ENCODE results near the gene NMRAL1. TPM values are rescaled to one million over a fixed set of nuclear protein-coding genes. Genes with fewer than 3 reads are reported as not detected.

Gene NMRAL1
- total RNA-seq, 1 donor from 2014 or later, result 48.4 TPM

DNA sequence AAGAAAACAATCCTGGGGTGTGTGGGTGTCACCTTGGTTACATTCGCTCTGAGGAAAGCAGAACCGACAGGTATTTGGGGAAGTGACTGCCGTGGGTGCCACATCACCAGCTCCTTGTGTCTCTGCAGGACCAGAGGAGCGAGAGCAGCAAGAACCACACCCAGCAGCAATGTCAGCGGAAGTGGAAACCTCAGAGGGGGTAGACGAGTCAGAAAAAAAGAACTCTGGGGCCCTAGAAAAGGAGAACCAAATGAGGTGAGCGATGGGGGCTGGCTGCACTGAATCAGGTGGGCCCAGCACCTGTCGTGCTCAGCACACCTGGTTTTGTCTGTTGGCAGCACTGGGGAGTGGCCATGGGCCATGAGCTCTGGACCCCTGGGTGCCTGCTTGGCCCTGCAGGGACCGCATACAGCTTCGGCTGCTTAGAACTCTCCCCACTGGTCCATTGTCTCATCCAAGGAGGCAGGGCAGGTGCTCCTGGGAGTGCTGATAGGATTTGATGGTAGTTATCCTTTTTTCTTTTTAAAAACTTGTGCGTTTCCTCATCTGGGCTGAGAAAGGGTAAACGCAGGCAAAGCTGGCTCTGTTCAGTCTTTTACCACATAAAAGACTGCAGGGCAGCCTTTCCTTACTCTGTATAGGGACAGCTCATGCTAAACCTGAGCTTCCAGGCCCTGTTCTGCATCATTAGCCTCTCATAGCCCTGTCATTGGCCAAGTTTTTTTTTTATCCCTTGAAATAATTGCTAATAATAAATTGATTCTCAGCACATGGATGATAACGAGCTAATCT, 31.1 kb upstream of the NMRAL1 start:
- no peak for DNase-seq (ENCODE audit: extremely low read depth, low read depth, low spot score)

- no peak for DNase-seq (ENCODE audit: extremely low read depth, low read depth, low spot score)
These were observed 26.6 kb upstream of the NMRAL1 start for GRCh38 chr16:4501071-4501478.

- no peak for DNase-seq (ENCODE audit: extremely low read depth, low read depth, low spot score)
These were observed 25.8 kb upstream of the NMRAL1 start for GRCh38 chr16:4500272-4500671.

DNA sequence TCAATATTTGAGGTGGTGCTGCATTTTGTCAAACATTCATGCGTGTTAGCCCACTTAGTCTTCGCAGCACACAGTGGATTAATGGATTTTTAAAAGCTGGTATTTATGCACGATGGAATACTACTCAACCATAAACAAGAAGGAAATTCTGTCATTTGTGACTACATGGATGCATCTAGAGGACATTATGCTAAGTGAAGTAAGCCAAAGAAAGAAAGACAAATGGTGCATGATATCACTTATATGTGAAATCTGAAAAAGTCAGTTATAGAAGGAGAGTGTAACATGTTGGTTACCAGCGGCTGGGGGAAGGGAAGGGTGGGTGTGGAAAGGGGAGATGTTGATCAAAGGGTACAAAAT, 24.8 kb upstream of the NMRAL1 start:
- no peak for DNase-seq (ENCODE audit: extremely low read depth, low read depth, low spot score)

DNA sequence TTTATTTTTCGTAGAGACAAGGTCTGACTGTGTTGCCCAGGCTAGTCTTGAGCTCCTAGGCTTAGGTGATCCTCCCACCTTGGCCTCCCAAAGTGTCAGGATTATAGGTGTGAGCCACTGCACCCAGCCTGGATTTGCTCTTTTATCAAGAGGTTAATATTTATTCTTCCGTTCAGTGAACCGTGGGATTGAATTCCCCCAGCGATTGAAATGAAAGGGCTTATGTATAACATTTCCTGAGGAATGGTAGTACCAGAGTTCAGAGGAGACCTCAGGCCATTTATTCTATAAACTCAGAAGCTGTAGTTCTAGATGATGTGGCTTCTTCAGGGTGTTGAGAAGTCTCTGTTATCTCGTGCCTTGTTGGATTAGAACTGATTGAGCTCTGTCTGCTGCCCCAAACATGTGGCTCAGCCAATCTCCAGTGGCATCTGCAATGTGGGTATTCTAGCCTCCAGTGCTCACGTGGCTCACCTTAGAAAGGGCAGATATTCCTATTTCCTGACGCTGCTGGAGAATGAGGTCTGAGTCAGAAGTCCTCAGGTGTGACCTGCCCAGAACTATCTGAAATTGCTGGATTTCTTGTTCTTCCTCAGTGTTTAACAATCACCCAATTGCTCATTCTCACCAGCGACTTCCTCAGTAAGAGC, 24.2 kb upstream of the NMRAL1 start:
- no peak for DNase-seq (ENCODE audit: extremely low read depth, low read depth, low spot score)

GRCh38 chr16:4496305-4496704, 21.9 kb upstream of the NMRAL1 start:
- DNase-seq (ENCODE audit: extremely low read depth, low read depth, low spot score), result no peak

GRCh38 chr16:4495766-4496165, 21.3 kb upstream of the NMRAL1 start:
- no peak for DNase-seq (ENCODE audit: extremely low read depth, low read depth, low spot score)

DNA sequence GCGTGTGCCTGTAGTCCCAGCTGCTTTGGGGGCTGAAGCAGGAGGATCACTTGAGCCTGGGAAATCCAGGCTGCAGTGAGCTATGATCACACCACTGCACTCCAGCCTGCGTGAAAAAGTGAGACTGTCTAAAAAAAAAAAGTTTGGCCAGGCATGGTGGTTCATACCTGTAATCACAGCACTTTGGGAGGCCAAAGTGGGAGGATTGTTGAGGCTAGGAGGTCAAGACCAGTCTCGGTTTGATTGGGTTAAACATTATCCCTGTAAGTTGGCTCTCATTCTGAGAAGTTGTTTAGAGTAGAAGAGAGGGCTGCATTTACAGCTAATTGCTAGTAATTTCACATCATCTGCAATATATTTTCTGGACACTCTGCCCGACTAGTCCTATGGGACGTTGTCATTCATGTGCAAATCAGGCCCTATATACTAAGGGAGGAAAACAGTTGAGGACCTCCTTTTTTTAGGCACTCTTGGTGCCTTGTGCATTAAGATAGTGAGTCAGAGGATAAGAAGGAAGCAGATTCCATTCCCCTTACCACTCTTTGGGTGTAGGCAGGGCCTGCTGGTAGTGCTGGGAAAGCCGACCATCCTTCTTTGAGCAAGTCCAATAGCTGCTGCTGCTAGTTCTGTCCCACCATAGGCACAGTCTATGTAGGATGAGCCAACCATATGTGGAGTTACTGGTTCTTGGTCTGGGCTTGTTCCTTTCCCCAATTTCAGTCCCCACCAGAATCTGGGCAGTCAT, 20.5 kb upstream of the NMRAL1 start:
- no peak for DNase-seq (ENCODE audit: extremely low read depth, low read depth, low spot score)

- DNase-seq (ENCODE audit: extremely low read depth, low read depth, low spot score), result no peak
These were observed 17.5 kb upstream of the NMRAL1 start for GRCh38 chr16:4491898-4492297.

- DNase-seq (ENCODE audit: extremely low read depth, low read depth, low spot score), result no peak
These were observed 14.6 kb upstream of the NMRAL1 start for GRCh38 chr16:4489030-4489429.

DNA sequence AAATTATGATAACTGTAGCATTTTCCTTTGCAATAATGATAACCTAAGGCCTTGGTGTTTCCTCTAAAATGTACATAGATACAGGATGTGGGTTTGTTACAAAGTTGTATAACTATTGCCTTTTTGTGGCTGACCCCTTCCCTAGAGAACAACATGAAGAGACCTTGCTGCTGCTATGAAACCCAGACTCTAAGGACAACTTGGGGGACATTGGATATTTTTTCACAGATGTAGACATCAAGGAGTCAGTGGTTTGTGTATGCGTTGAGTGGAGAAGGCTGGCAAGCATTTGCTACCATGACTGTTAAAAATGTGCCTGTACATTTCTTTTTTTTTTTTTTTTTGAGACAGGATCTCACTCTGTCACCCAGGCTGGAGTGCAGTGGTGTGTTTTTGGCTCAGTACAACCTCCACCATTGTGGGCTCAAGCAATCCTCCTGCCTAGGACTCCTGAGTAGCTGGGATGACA, 14.1 kb upstream of the NMRAL1 start:
- no peak for DNase-seq (ENCODE audit: extremely low read depth, low read depth, low spot score)

- no peak for DNase-seq (ENCODE audit: extremely low read depth, low read depth, low spot score)
These were observed 13.6 kb upstream of the NMRAL1 start for GRCh38 chr16:4487955-4488498.

DNA sequence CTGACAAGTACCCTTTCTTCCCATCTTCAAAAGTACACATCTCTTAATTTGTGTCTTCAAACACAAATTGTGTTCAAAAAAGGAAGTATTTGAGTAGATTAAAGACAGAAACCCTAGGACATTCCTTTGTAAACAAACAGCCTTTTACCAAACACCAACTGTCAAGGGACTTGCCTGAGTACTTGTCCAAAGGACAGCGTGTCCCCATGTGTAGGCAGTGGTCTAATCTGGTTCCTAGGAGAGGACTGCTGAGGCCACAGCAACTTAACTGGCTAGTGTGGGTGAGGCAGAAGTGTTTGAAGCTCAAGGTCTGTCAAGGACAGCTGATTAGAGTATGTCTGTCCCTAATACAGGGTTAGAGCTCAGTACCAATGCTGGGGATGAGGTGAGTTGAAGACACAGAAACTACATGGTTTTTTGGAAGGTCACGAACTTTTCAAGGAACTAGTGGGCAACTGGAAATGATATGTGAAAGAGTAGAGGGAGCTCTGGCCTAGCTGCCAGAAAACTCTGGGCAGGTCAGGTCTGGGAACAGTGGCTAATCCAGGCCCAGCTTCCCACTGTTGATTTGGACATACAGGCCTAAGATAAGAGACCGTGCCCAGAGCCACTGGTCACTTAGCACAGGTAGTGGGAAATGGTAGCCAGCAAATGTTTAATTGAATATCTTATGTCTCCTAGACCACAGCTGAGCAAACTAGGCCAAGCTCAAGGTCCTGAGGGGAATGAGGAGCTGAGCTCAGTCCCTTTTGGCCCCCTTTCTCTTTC, 11.9 kb upstream of the NMRAL1 start:
- DNase-seq (ENCODE audit: extremely low read depth, low read depth, low spot score), result no peak

GRCh38 chr16:4481963-4482362, 7.5 kb upstream of the NMRAL1 start:
- no peak for DNase-seq (ENCODE audit: extremely low read depth, low read depth, low spot score)

DNA sequence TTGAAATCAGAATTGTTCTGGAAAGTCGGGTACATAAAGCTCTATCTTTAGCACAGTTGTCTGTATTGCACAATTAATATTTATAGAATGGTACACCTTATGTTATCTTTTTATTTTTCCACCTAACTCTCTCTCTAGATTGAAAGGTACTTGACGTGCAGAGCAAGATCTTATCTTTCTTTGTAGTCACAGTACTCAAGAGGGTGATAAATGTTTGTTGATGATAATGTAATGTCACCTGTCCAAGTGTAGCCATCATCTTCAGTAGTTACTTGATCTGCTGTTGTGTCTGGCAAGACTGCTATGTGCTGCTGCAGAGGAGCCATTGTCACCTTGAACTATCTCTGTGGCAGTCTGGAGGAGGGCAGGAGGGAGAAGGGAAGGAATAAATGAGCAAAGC, 7.1 kb upstream of the NMRAL1 start:
- no peak for DNase-seq (ENCODE audit: extremely low read depth, low read depth, low spot score)

- DNase-seq (ENCODE audit: extremely low read depth, low read depth, low spot score), result peak; percentile 70
These were observed 3.5 kb upstream of the NMRAL1 start for GRCh38 chr16:4477966-4478365.

DNA sequence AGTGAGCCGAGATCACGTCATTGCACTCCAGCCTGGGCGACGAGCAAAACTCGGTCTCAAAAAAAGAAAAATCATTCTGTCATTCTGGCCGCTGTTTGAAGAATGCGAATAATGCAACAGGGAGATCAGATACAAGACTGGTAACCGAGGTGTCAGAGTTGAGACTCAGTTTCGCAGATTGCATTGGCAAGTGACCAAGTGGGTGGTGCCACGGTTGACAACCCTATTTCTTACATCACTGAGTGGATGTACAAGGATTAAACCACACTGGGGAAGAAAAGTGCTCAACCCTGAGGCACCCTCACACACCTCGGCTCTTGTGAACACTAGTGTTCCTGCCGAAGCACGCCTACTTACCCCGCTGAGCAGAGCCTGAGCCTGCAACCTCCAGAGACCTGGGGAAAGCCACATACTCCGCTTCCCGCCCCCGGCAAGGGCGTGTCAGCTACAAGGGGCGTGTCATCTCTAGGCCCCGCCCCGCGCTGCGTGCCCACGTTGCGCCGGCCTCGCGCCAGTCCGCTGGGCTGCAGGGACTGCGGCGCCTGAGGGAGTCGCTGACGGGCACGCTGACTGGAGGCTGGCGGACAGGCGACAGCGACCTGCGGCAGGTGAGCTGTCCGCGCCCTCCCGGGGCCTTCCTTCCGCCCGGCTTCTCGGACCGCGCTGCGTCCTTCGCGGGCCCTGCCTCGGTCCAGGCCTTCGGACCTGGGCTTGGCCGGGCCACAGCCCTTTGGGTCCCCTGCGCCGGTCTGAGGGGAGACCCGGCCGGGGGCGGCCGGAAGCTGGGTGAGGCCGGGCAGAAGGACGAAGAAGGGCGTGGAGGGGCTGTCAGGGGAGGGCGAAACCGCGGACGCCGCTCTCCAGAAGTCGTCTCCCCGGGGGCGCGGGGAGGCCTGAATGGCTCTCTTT, 1.7 kb upstream of the NMRAL1 start, which contains the start of gene HMOX2:
HMOX2 (plus strand) TSS at position 519 of the 909 bp plus-strand sequence. CDS start 29,127 bp downstream, outside the sequence.
- no peak for DNase-seq (ENCODE audit: extremely low read depth, low read depth, low spot score)

DNA sequence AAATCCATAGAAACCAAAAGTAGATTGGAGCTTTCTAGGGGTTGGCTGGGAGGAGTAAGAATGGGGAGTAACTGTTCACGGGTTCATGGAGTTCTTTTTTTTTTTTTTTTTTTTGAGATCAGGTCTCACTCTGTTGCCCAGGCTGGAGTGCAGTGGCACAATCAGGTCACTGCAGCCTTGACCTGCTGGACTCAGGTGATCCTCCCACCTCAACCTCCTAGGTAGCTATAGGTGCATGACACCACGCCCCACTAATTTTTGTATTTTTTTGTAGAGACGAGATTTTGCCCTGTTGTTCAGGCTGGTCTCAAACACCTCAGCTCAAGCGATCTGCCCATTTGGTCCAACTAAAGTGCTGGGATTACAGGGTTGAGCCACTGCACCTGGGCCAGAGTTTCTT, 1.5 kb downstream of the NMRAL1 start:
- no peak for DNase-seq (ENCODE audit: extremely low read depth, low read depth, low spot score)

DNA sequence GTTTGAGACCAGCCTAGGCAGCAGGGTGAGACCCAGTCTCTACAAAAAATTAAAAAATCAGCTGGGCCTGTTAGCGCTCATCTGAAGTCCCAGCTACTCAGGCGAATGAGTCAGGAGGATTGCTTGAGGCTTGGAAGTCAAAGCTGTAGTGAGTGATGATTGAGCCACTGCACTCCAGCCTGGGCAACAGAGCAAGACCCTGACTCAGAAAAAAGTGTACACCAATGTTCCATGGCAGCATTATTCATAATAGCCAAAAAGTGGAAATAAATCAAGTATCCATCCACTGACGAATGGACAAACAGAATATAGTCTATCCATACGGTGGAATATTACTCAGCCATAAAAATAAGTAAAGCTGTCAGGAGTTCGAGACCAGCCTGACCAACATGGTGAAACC, 2.6 kb downstream of the NMRAL1 start:
- no peak for DNase-seq (ENCODE audit: extremely low read depth, low read depth, low spot score)
